Breast epithelium (tissue), 4 donors: ENCODE results near the gene CTSL. TPM values are rescaled to one million over a fixed set of nuclear protein-coding genes. Genes with fewer than 3 reads are reported as not detected.

Experiments
- DNase-seq, 2 donors: peaks; one replicate each; pipeline ENCODE4 v3.0.0-alpha.2; 2019; ENCODE audit warnings: low spot score in 2 of 2
- H3K27ac ChIP-seq, 2 donors: fragments of 200-600 bp; sonication (generic) in 1 of 2; one replicate each; pipeline ENCODE4 v1.5.1; 2016 to 2019; ENCODE audit warnings: mild to moderate bottlenecking in 1 of 2
- H3K27me3 ChIP-seq, 2 donors: fragments of 200-600 bp; sonication (generic) in 1 of 2; one replicate each; pipeline versions ENCODE4 v1.5.1 to v1.6.0; 2017 to 2019; ENCODE audit warnings: control low read depth in 1 of 2, mild to moderate bottlenecking in 1 of 2
- H3K36me3 ChIP-seq: fragments of 200-600 bp; one replicate; pipeline ENCODE4 v1.5.1; 2019
- H3K4me1 ChIP-seq, 2 donors: fragments of 200-600 bp; sonication (generic); one replicate each; pipeline ENCODE4 v1.5.1; 2016 to 2019; ENCODE audit warnings: control low read depth in 1 of 2
- H3K4me3 ChIP-seq, 3 donors: fragments of 200-600 bp; sonication (generic); 1 replicate in 2 of 3; 2 replicates in 1 of 3; pipeline ENCODE4 v1.5.1; 2016 to 2019; ENCODE audit warnings: mild to moderate bottlenecking in 3 of 3, moderate library complexity in 2 of 3
- H3K9me3 ChIP-seq, 2 donors: fragments of 200-600 bp; sonication (generic) in 1 of 2; one replicate each; pipeline ENCODE4 v1.5.1; 2016 to 2019; ENCODE audit warnings: control low read depth in 1 of 2
- POLR2A ChIP-seq: fragments of 450-650 bp; IDR thresholded peaks from one replicate; pipeline ENCODE4 v1.6.1; 2016; ENCODE audit warnings: antibody characterized with exemption, mild to moderate bottlenecking, moderate library complexity
- POLR2AphosphoS5 ChIP-seq, 3 donors: sonication (generic); formaldehyde crosslinking; IDR thresholded peaks; one replicate each; pipeline ENCODE4 v1.6.1; 2017; ENCODE audit warnings: antibody characterized with exemption in 3 of 3
- intact Hi-C: fragments of 100-400 bp; cut with DNase I; formaldehyde crosslinking; loops from one replicate; pipeline ENCODE4 v1.15.1; 2023; ENCODE audit warnings: low total_unique reads
- total RNA-seq, 3 donors: library from RNA; depleted of rRNA; stranded (reverse); fragments of >200 nt; gene quantifications; one replicate each; pipeline ENCODE4 v1.1.0, GENCODE V29; 2016
- TF ChIP-seq, protein P1 (sequence below), 3 donors: fragments of 450-650 bp; IDR thresholded peaks; one replicate each; pipeline ENCODE4 v1.5.1; 2016 to 2017; ENCODE audit warnings: antibody characterized with exemption in 3 of 3, mild to moderate bottlenecking in 3 of 3, moderate library complexity in 3 of 3

The CTSL gene
- total RNA-seq, 3 donors from 2014 or later = 89.0 to 147 (median 134) TPM

DNA sequence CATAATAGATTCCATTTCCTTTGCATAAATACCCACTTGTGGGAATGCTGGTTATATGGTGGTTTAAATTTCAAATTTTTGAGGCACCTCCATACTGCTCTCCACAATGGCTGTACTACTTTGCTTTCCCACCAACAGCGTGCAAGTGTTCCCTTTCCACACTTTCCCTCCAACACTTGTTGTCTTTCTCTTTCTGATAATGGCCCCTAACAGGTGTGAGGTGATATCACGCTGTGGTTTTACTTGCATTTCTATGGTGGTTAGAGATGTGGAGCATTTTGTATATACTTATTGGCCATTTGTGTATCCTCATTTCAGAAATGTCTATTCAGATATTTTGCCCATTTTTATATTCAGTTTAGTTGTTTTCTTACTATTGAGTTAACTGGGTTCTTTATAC lies 34.6 kb downstream of the CTSL start:
- Histone ChIP-seq H3K4me3 (no peak overlapping the region), H3K27ac (no peak overlapping the region), H3K27me3 (no peaks in the 10 kb centered on the region), H3K9me3 (no peaks in the 10 kb centered on the region), H3K4me1 (no peaks in the 10 kb centered on the region), H3K36me3 (no peaks in the 10 kb centered on the region)
- intact Hi-C loops = no loop called here
- TF ChIP-seq POLR2AphosphoS5 (IDR thresholded peaks at IDR 0.05) = no peak
- no peak for TF ChIP-seq POLR2A
- TF ChIP-seq, protein P1, sequence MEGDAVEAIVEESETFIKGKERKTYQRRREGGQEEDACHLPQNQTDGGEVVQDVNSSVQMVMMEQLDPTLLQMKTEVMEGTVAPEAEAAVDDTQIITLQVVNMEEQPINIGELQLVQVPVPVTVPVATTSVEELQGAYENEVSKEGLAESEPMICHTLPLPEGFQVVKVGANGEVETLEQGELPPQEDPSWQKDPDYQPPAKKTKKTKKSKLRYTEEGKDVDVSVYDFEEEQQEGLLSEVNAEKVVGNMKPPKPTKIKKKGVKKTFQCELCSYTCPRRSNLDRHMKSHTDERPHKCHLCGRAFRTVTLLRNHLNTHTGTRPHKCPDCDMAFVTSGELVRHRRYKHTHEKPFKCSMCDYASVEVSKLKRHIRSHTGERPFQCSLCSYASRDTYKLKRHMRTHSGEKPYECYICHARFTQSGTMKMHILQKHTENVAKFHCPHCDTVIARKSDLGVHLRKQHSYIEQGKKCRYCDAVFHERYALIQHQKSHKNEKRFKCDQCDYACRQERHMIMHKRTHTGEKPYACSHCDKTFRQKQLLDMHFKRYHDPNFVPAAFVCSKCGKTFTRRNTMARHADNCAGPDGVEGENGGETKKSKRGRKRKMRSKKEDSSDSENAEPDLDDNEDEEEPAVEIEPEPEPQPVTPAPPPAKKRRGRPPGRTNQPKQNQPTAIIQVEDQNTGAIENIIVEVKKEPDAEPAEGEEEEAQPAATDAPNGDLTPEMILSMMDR (IDR thresholded peaks at IDR 0.05) = no peak
- DNase-seq = no peak

DNA sequence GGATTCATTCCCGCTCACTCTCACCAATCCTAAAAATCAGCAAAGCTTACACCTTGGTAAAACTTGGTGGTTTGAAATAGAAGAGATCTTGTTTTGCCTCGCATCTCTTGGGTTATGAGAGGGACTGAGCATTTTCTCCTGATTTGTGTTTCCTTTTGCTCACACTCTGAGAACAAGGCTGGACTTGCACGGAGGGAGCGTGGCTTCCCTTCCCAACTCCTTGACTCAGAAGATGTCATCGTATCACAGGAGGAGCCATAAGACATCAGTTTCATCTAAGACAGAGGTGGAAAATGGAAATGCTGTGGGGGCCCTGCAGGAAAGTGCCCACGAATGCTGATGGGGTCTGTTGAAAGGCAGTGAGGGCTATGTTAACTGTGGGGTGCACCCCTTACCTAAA lies 37.4 kb downstream of the CTSL start:
- Histone ChIP-seq H3K27ac (no peak overlapping the region), H3K9me3 (no peaks in the 10 kb centered on the region), H3K4me1 (no peaks in the 10 kb centered on the region), H3K4me3 (no peak overlapping the region), H3K27me3 (no peaks in the 10 kb centered on the region), H3K36me3 (no peaks in the 10 kb centered on the region)
- TF ChIP-seq, protein P1 (IDR thresholded peaks at IDR 0.05) = no peak
- TF ChIP-seq POLR2A (no peak), POLR2AphosphoS5 (IDR thresholded peaks at IDR 0.05) (no peak)
- intact Hi-C loops = no loop called here
- DNase-seq = no peak

DNA sequence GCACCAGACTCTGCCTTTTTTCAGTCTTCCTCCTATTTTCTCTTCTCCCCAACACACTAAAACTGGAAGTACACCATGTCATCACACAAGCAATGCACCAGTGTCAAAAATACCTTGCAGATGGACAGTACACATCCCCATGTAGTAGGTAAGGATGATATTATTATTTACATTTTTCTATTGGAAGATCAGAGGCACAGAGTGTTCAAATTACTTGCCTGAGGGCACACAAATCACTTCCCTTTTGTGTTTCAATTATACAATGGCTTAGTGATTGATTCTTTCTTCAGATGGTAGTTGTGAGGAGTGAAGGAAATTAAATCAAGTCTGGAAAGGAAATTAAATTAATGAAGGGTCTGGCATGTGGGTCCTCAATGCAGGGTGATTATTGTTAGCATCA lies 39.6 kb downstream of the CTSL start:
- Histone ChIP-seq H3K36me3 (no peaks in the 10 kb centered on the region), H3K27me3 (peaks cover 0 to under 1% of the 10 kb centered on the region in 2 donors), H3K27ac (no peak overlapping the region), H3K9me3 (no peaks in the 10 kb centered on the region), H3K4me1 (no peaks in the 10 kb centered on the region), H3K4me3 (no peak overlapping the region)
- no peak for DNase-seq
- TF ChIP-seq POLR2A = no peak
- TF ChIP-seq, protein P1 (IDR thresholded peaks at IDR 0.05) = no peak
- TF ChIP-seq POLR2AphosphoS5 (IDR thresholded peaks at IDR 0.05) = no peak
- intact Hi-C loops = no loop called here

DNA sequence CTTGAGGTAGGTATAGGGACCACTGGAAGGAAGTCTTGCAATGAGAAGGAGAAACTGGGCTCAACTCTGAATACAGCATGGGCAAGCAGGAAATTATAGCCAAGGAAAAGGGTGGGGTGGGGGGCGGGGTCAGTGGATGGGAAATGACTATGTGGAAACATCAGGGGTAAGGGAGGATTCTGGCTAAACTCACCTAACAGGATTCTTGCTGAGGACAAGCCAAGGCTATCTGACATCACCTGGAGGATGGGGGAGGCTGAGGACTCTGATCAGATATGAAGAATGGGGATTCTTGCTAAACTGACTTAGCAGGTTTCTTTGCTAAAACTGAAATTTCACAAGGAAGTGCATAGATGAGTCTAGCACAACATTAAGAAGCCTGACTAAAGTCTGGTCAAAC lies 40.8 kb downstream of the CTSL start:
- TF ChIP-seq POLR2A (no peak), POLR2AphosphoS5 (IDR thresholded peaks at IDR 0.05) (no peak)
- TF ChIP-seq, protein P1 (IDR thresholded peaks at IDR 0.05) = no peak
- Histone ChIP-seq H3K4me1 (no peaks in the 10 kb centered on the region), H3K27ac (no peak overlapping the region), H3K4me3 (no peak overlapping the region), H3K36me3 (no peaks in the 10 kb centered on the region), H3K9me3 (no peaks in the 10 kb centered on the region), H3K27me3 (peaks cover 0 to 12% of the 10 kb centered on the region in 2 donors)
- intact Hi-C loops = no loop called here
- no peak for DNase-seq

DNA sequence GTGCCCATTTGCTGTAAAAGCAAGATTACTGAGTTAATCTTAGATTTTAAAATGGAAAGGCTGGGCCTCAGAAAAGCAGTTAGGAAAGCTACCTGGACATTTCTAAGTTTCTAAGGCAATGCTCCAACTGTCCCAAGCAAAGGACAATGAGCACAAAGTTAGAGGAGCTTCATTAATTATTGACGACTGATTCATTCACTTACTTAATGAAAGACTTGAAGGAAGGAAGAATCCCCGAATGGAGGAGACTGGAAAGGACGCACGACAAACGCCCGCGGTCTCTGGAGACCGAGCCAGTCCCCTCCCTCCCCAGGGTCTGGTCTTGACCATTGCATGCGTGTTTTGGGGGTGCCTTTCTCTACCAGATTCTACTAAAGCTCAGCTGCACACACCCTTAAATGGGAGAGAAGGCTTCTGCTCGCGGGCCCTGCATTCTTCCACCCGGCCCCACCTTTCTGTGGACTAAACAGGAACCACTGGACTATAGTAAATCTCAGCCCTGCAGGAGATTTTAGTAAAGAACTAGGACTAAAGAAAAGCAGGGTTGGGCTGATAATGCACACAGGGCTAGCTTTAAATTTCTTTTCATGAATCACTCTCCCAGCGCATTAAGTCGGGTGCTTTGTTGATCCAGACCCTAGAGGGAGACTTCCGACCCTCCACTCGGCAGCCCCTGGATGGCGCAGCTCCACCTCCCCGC lies 44.8 kb downstream of the CTSL start:
- no peak for DNase-seq
- H3K27ac ChIP-seq = no peak overlapping the region
- intact Hi-C loops = no loop called here
- H3K4me1 ChIP-seq = no peaks in the 10 kb centered on the region
- H3K36me3 ChIP-seq = no peaks in the 10 kb centered on the region
- H3K9me3 ChIP-seq = no peaks in the 10 kb centered on the region
- no peak for TF ChIP-seq POLR2AphosphoS5 (IDR thresholded peaks at IDR 0.05)
- TF ChIP-seq, protein P1 (IDR thresholded peaks at IDR 0.05) = no peak
- TF ChIP-seq POLR2A = no peak
- no peak overlapping the region for H3K4me3 ChIP-seq
- H3K27me3 ChIP-seq = peaks cover 0 to 16% of the 10 kb centered on the region in 2 donors
